NCI-H1417 (cell line): ENCODE results near the gene CAPN13.
"Not testable (repeated sequence)": the region's sequence is repeated elsewhere in the genome, so short reads cannot be mapped to it uniquely, and the experiment has no call there.

Experiments used
- DNase-seq, 3 experiments: peaks; one replicate each; lab custom pipeline; 2025; lab: John Stamatoyannopoulos, UW

The CAPN13 gene

DNA sequence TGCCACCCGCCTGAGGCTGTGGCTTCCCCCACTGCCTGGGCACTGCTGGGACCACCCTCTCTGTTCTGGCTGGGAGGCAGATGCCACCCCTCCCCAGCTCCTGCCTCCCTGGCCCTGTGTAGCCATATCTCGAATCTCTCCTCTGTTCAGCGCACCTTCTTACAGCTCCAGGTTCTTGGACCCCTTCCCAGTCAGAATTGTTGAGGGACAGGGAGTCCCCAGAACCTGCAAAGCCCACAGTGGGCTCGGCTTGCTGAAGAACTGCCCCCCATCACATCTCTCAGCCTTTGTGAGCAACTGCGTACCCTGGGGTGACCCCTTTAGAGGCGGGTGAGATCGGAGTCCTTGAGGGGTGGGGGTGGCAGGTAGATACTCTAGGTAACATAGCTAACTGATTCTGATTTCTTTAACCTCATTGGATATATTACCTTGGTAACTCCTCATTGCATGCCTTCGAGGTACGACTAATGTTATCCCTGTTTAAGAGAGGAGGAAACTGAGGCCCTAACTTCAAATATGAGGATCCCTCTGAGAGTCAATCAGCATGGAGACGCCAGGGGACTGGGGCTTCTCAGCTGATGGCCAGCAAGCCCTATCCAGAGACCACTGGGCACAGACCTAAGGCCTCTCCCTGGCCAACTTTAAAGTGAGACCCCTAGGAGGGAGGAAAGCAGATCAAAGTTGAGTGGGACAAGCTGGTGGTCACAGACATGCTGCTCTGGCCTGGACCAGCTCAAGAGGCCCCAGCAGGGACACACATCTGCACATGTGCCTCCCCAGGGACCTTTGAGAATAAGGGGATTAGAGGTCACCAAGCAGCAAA, 101.3 kb downstream of the CAPN13 start:
- DNase-seq, result no peak

DNA sequence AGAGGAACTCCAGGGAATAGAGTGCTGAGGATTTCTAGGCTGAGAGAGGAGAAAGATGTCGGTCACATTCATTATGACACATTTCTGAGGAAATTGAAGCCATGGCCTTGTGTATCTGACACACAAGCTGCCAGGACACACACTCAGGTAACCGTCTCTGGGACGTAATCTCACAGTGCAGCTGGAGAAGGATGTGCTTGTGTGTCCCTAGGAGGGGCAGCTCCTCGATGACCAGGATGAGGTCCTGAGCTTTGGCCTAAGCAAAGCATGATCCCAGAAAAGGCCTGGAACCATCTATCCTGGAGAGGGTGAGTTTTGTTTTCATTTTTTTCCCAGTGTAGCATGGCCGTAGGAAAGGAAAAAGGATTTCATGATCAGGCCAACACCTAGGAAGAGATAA, 102.2 kb downstream of the CAPN13 start:
- no peak for DNase-seq

DNA sequence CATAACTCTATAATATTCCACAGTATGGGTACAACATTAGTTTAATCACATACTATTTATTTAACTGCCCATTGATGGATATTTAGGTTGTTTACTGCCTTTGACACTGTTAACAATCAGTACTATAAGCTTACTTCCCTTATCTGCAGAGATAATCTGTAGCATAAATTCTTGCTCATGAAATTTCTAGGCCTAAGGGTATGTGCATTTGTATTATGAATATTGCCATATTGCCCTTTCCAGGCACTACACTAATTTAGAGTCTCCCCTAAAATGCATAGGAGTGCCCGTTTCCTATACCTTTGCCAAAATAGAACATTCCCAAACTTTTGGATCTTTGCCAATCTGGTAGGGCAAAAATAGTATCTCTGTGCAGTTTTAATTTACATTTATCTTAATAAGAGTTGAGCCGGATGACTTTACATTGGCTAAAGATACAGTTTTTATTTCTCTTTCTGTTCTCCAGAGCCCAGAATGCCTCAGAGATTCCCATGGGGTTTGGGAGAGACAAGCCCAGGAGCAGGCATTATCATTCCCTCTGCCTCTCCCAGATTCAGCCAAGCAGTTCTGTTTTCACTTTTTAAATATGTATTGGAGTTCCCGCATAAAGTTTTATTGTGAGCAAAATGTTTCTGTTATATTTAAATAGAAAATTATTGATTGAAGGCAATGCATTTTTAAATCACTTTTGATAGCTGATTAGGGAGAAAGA, 102.8 kb downstream of the CAPN13 start:
- no peak for DNase-seq

DNA sequence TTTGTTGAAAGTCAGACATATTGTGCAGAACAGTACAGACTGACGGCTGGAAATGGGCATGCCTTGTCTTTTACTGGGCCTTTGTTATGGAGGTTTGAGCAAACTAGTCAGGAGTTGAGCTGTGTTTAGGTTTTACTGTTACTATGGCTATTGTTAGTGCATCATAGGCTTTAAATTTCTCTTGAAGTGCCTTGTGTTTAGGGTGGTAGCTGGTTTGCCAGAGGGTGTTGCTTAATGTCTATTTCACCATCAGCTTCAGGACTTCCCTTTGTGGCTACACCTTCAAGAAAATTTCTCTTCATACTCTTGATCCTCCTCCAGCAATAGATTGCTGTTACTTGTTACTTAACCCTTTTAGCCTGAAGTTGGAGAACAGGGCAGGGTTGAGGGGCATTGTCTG, 104.6 kb downstream of the CAPN13 start:
- DNase-seq, result no peak

- DNase-seq, result peak in 1 of 3 experiments; percentile 43
Measured at GRCh38 chr2:30701782-30702181, 105.5 kb downstream of the CAPN13 start.

- DNase-seq, result not testable (repeated sequence)
Measured at GRCh38 chr2:30697242-30698103, 109.8 kb downstream of the CAPN13 start.

- DNase-seq, result no peak
Measured at GRCh38 chr2:30695749-30696148, 111.5 kb downstream of the CAPN13 start.

GRCh38 chr2:30694286-30695055, 112.8 kb downstream of the CAPN13 start:
- peak; percentile 41 to 76 (median 46) for DNase-seq

DNA sequence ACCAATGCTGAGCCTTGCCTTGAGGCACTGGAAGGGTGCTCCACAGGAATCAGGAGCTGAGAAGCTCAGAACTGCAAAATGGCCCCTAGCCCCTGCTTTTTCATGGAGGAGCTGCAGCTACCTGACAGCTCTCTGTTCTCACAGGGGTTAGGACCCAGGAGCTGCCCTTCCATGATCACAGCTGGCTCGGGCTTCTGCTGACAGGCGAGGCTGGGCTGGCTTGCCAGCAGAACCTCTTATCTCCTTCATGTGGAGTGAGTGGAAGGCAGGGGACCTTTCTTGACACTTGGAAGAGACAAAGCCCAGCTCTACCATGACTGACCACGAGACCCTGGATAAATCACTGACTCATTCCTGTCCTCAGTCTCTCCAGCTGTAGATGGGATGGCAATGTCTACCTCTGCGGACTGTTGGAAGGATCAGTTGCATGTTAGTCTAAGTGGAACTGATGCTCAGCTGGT, 113.4 kb downstream of the CAPN13 start:
- DNase-seq, result no peak

DNA sequence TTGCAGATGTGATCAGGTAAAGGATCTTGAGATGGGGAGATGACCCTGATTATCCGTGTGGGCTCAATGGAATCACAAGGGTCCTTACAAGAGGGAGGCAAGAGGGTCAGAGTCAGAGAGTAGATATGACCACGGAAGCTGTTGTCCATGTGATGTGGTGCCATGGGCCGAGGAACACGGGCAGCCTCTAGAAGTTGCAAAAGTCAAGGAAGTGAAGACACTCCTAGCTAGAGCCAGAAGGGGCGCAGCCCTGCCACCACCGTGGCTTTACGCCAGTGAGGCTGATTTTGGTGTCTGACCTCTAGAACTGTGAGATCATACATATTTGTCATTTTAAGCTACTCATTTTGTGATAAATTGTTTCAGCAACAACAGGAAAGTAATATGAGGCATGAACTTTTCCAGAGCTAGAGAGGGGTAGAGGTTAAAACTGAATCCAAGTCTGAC, 114.4 kb downstream of the CAPN13 start:
- DNase-seq, result no peak

DNA sequence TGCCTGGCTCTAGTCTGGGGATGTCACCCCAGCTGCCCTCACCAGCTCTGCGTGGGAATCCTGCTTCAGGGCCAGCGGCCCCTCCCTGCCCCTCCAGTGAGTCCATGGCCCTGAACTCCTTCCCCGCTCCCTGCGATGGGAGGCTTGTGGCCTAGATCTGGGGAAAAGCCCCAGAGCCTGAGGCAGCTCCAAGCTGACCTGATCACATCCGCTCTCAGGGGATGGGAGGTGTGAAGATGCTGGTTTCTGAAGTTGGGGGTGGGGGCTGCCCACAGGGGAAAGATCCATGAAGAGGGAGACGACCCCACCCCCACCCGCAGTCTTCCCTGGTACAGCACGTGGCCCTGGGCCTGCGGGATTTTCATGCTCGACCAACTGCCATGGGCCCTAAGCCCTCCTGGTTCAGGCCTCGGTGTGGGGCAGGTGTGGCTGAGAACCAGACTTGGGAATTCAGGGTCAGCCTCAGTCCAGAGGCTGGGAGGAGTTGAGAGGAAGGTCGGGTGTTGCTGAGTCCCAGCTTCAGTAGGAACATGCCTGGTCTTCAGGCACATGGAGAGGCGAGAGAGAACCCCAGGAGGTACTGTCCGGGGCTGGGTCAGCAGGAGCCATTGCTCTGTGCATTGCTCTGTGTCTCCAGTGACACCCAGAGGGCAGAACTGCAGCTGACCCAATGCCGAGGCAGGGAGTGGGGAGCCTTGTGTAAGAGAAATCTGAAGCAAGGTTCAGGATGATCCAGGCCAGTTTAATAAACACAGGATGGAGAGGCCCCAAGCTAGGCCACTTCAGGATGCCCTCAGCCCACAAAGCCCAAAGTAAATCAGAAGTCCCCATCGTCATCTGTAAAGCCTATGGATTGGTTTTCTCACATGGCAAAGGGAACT, 115.1 kb downstream of the CAPN13 start:
- DNase-seq, result no peak

DNA sequence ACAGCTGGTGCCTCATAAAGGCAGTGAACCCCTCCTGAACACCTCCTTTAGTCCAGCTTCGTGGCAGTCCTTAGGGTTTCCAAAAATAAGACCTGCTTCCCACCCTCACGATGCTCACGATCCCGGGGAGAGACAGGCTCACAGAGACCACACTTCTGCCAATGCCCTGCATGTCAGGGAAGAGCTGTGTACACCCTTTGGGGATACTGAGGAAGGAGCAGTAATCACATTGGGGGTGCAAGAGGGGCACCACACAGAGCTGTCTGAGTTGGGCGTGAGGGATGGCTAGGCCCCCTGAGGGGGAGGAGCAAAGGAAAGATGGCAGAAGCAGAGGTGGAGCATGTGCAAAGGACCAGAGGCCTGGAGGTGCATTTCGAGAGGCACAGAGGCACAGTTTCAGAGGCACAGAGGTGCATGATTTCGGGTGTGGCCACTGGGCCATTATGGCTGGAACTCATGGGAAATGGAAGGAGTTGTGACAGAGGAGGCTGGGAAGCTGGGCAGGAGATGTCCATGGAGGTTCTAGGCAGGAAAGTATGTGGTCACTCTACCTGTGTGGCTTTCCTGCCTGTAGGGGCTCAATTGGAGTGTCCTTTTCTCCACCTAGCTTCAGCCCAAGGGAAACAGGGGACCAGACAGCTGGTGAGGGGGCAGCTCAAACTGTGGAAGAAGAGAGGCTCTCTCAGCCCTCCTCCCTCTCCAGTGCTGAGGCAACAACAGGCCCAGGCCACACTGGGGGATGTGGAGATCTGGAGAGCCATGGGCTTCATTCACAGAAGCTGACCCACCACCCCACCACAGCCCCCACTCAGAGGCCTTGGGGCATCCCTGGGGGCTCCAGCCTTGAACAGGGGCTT, 115.9 kb downstream of the CAPN13 start:
- DNase-seq, result no peak

DNA sequence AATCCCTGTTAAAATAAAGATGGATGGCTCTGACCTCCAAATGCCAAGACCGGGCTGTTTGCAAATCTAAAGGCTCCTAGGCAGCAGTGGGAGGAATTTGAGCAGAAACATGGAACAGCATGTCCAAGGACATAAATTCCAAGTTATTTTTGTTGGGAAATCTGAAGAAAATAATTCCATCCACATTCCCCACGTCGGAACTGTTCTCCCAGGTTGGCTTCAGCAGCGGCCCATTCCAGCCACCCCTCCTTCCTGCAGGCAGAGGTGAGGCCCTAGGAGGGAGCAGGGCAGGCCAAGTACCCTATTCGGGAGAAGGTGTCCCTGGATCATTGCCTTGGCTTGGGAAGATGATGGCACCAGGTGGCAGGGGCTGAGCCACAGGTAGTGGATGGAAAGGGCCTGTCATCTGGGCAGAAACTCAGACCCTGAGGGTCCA, 117.1 kb downstream of the CAPN13 start:
- no peak for DNase-seq

GRCh38 chr2:30689496-30690125, 117.6 kb downstream of the CAPN13 start:
- DNase-seq, result no peak

GRCh38 chr2:30688956-30689401, 118.3 kb downstream of the CAPN13 start:
- DNase-seq, result peak in 2 of 3 experiments; percentile 82 to 95

- DNase-seq, result peak in 2 of 3 experiments; percentile 79 to 97
Measured at GRCh38 chr2:30686669-30687068, 120.6 kb downstream of the CAPN13 start.

DNA sequence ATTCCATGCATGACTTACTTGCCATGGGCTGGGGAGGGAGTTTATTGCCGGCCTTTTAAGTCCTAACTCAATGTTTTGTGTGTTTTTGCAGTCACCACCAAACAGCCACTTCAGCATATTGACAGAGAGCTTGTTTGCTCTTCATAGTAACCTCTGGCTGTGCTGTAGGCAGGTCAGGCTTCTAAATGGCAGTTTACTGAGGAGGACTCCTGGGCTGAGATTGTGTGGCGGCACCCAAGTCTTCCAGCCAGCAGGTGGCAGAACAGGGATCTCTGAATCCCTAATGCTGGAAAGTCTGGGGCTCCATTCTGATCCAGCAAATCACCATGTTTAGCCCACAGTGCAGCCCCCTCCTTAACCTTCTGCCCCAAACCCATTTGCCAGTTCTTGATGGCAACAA, 121.2 kb downstream of the CAPN13 start:
- peak; percentile 73 to 97 (median 85) for DNase-seq

- DNase-seq, result no peak
Measured at GRCh38 chr2:30684996-30685395, 122.2 kb downstream of the CAPN13 start.

- no peak for DNase-seq
Measured at GRCh38 chr2:30684516-30684915, 122.7 kb downstream of the CAPN13 start.
